ENCODE measurements around the gene ST3GAL4. TPM values are rescaled to one million over a fixed set of nuclear protein-coding genes. Genes with fewer than 3 reads are reported as not detected.

The ST3GAL4 gene
- total RNA-seq, 2 experiments from 2014 or later = 14.3 to 18.8 TPM

DNA sequence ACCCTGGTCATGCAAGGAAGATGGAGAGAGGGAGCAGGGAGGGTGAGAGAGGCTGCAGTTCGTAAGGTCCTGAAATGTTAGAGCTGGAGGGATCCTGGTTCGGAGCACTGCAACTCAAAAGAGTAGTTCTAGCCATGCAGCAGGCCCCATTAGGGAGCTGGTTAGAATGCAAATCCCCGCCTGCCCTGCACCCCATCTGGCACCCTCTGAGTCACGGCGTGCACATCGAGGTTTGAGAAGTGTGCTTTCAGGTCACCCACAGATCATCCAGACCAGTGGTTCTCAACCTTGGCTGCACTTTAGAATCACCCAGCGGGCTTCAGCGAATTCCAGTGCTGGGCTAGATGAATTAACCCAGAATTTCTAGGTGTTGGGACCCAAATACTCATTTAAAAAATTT, 48.2 kb downstream of the ST3GAL4 start:
- TF ChIP-seq EZH2phosphoT487 (IDR thresholded peaks at IDR 0.05; ENCODE audit: borderline replicate concordance, low read depth, low read length) = no peak
- no peak for TF ChIP-seq CTCF (conservative IDR thresholded peaks at IDR 0.05; ENCODE audit: low read length)
- H2AFZ ChIP-seq (ENCODE audit: low read length) = no peak overlapping the region
- no peak overlapping the region for H3K4me2 ChIP-seq (ENCODE audit: low read length)
- intact Hi-C loops (cut with micrococcal nuclease; ENCODE audit: unreplicated experiment) = no loop called here
- no peak for DNase-seq (ENCODE audit: low spot score)
- H3K9me2 ChIP-seq (ENCODE audit: insufficient read depth, low read length) = no peaks in the 10 kb centered on the region
- no peaks in the 10 kb centered on the region for H3K9me3 ChIP-seq (ENCODE audit: low read length)
- H4K20me1 ChIP-seq (ENCODE audit: insufficient read depth, low read length) = no peaks in the 10 kb centered on the region; the same call in 1 of the 2 replicates
- no TSS peak for BruUV-seq (replicated peaks)
- H3K4me3 ChIP-seq (ENCODE audit: low read depth, low read length, poor library complexity, severe bottlenecking) = no peak overlapping the region
- H3K27ac ChIP-seq (ENCODE audit: low read depth, low read length, poor library complexity, severe bottlenecking) = no peak overlapping the region
- POLR2A ChIA-PET = interaction anchor here (1.0 kb wide), 1 partner anchor 11 kb away, joined by 4 read pairs; no protein-coding TSS in a partner anchor
- H3K36me3 ChIP-seq (ENCODE audit: insufficient read depth, low read length) = no peaks in the 10 kb centered on the region
- CTCF ChIA-PET (ENCODE audit: unreplicated experiment) = no interaction called here
- H3K4me1 ChIP-seq (ENCODE audit: insufficient read depth, low read length, poor library complexity, severe bottlenecking) = no peaks in the 10 kb centered on the region
- H3K79me2 ChIP-seq (ENCODE audit: insufficient read depth, low read depth, low read length) = no peaks in the 10 kb centered on the region

DNA sequence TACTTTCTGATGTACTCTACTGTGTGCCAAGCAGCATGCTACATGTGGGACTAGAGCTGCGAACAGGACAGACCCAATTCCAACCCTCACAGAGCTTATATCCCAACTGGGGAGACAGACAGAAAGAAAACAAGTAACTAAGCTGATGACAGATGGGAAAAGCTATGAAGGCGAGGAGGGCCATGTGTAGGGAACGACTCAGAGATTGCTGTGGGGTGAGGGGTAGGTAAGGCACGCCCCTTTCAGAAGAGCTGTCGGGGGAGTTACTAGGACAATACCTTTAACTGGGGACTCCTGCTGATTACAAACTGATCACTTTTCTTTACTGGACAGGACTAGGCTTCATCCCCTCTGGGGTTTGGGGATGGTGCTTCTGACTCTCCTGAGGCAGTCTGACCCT, 48.9 kb downstream of the ST3GAL4 start:
- no TSS peak for BruUV-seq (replicated peaks)
- intact Hi-C loops (cut with micrococcal nuclease; ENCODE audit: unreplicated experiment) = no loop called here
- no peak for TF ChIP-seq CTCF (conservative IDR thresholded peaks at IDR 0.05; ENCODE audit: low read length)
- no peak for TF ChIP-seq EZH2phosphoT487 (IDR thresholded peaks at IDR 0.05; ENCODE audit: borderline replicate concordance, low read depth, low read length)
- Histone ChIP-seq H4K20me1 (ENCODE audit: insufficient read depth, low read length) (no peaks in the 10 kb centered on the region; the same call in 1 of the 2 replicates), H3K9me2 (ENCODE audit: insufficient read depth, low read length) (no peaks in the 10 kb centered on the region), H3K27ac (ENCODE audit: low read depth, low read length, poor library complexity, severe bottlenecking) (no peak overlapping the region), H3K79me2 (ENCODE audit: insufficient read depth, low read depth, low read length) (no peaks in the 10 kb centered on the region), H2AFZ (ENCODE audit: low read length) (no peak overlapping the region), H3K4me3 (ENCODE audit: low read depth, low read length, poor library complexity, severe bottlenecking) (no peak overlapping the region), H3K9me3 (ENCODE audit: low read length) (no peaks in the 10 kb centered on the region), H3K36me3 (ENCODE audit: insufficient read depth, low read length) (0 out of 2 replicates have a peak, but pooled peaks cover 3% of the 10 kb centered on the region), H3K4me2 (ENCODE audit: low read length) (no peak overlapping the region), H3K4me1 (ENCODE audit: insufficient read depth, low read length, poor library complexity, severe bottlenecking) (no peaks in the 10 kb centered on the region)
- DNase-seq (ENCODE audit: low spot score) = no peak
- POLR2A ChIA-PET = no interaction called here
- CTCF ChIA-PET (ENCODE audit: unreplicated experiment) = no interaction called here

- TF ChIP-seq EZH2phosphoT487 (IDR thresholded peaks at IDR 0.05; ENCODE audit: borderline replicate concordance, low read depth, low read length) (no peak), CTCF (conservative IDR thresholded peaks at IDR 0.05; ENCODE audit: low read length) (no peak)
- no peak overlapping the region for H2AFZ ChIP-seq (ENCODE audit: low read length)
- no peaks in the 10 kb centered on the region for H3K79me2 ChIP-seq (ENCODE audit: insufficient read depth, low read depth, low read length)
- no peaks in the 10 kb centered on the region for H3K9me2 ChIP-seq (ENCODE audit: insufficient read depth, low read length)
- intact Hi-C loops (cut with micrococcal nuclease; ENCODE audit: unreplicated experiment) = no loop called here
- H3K4me1 ChIP-seq (ENCODE audit: insufficient read depth, low read length, poor library complexity, severe bottlenecking) = no peaks in the 10 kb centered on the region
- H3K27ac ChIP-seq (ENCODE audit: low read depth, low read length, poor library complexity, severe bottlenecking) = no peak overlapping the region
- no peaks in the 10 kb centered on the region for H3K9me3 ChIP-seq (ENCODE audit: low read length)
- H3K4me2 ChIP-seq (ENCODE audit: low read length) = no peak overlapping the region
- no peaks in the 10 kb centered on the region; the same call in 1 of the 2 replicates for H4K20me1 ChIP-seq (ENCODE audit: insufficient read depth, low read length)
- 0 out of 2 replicates have a peak, but pooled peaks cover 7% of the 10 kb centered on the region for H3K36me3 ChIP-seq (ENCODE audit: insufficient read depth, low read length)
- no peak overlapping the region for H3K4me3 ChIP-seq (ENCODE audit: low read depth, low read length, poor library complexity, severe bottlenecking)
- CTCF ChIA-PET (ENCODE audit: unreplicated experiment) = no interaction called here
- no peak for DNase-seq (ENCODE audit: low spot score)
- no TSS peak for BruUV-seq (replicated peaks)
- POLR2A ChIA-PET = interaction anchor here (1.4 kb wide), 1 partner anchor 89 kb away, joined by 4 read pairs; no protein-coding TSS in a partner anchor
These were observed 49.9 kb downstream of the ST3GAL4 start for GRCh38 chr11:126405374-126405773.

Measured in OCI-LY7 (cell line).